Activated T-cell treated with anti-CD3 and anti-CD28 coated beads, Interleukin-2, amount 50 U/mL, for 24 hours (primary cell): ENCODE results near the gene TIMM10B.
A peak's percentile ranks its signal among the peaks of the same experiment; 100 is the strongest.
"Not testable (repeated sequence)": the region's sequence is repeated elsewhere in the genome, so short reads cannot be mapped to it uniquely, and the experiment has no call there.

ENCODE experiments used
- DNase-seq: peaks from one replicate; pipeline ENCODE4 v3.0.0-alpha.2; 2020
- H3K27ac Mint-ChIP-seq: 2 replicates; pipeline ENCODE4 v1.8.0; 2020; ENCODE audit warnings: mild to moderate bottlenecking, mixed read lengths
- H3K27me3 Mint-ChIP-seq: 2 replicates; pipeline ENCODE4 v1.8.0; 2020; ENCODE audit warnings: mixed read lengths
- H3K36me3 Mint-ChIP-seq: 2 replicates; pipeline ENCODE4 v1.8.0; 2020; ENCODE audit warnings: low read depth, mixed read lengths
- H3K4me1 Mint-ChIP-seq: 2 replicates; pipeline ENCODE4 v1.8.0; 2020; ENCODE audit warnings: low read depth, mixed read lengths
- H3K4me3 Mint-ChIP-seq: 2 replicates; pipeline ENCODE4 v1.8.0; 2020; ENCODE audit warnings: mild to moderate bottlenecking, moderate library complexity, mixed read lengths
- H3K9me3 Mint-ChIP-seq: 2 replicates; pipeline ENCODE4 v1.8.0; 2020; ENCODE audit warnings: mixed read lengths

Gene TIMM10B

DNA sequence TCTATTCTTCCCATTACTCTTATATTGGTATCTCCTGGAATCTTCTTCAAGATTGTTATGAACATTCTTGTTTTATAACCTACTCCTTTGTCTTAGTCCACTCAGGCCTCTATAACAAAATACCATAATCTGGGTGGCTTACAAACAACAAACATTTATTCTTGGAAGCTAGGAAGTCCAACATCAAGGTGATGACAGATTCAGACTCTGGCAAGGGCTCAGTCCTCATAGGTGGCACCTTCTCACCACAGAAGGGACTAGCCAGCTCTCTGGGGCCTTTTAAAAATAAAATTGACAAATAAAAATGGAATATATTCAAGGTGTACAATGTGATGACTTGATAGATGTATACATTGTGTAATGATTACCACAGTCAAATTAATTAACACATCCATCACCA is 35.6 kb downstream of the TIMM10B start:
- Mint-ChIP-seq H3K4me1 (no peaks in the 10 kb centered on the region), H3K27ac (no peak overlapping the region), H3K4me3 (no peak overlapping the region), H3K36me3 (peaks cover 92% of the 10 kb centered on the region), H3K9me3 (no peaks in the 10 kb centered on the region), H3K27me3 (no peaks in the 10 kb centered on the region)
- no peak for DNase-seq

DNA sequence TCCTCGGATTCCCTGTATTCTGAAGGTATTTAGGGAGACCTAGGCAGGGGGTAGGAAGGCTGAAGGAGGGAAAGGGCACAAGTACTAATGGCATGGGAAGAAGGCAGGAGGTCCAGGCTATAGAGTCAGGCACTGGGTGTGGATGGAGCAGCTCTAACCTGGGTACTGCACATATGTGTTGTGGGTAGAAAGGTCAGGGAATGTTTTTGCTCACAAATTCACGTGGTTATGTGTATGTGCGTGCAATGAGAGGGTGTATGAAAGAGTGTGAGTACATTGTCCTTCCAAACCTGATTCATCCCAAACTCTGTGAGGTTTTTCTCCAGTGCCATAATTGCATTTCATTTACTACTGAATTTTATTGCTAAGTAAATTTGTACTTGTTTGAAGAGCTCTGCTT is 39.0 kb downstream of the TIMM10B start:
- Mint-ChIP-seq H3K36me3 (peaks cover 86% of the 10 kb centered on the region), H3K4me1 (peaks cover 27% of the 10 kb centered on the region), H3K27me3 (no peaks in the 10 kb centered on the region), H3K4me3 (no peak overlapping the region), H3K27ac (no peak overlapping the region), H3K9me3 (no peaks in the 10 kb centered on the region)
- no peak for DNase-seq

DNA sequence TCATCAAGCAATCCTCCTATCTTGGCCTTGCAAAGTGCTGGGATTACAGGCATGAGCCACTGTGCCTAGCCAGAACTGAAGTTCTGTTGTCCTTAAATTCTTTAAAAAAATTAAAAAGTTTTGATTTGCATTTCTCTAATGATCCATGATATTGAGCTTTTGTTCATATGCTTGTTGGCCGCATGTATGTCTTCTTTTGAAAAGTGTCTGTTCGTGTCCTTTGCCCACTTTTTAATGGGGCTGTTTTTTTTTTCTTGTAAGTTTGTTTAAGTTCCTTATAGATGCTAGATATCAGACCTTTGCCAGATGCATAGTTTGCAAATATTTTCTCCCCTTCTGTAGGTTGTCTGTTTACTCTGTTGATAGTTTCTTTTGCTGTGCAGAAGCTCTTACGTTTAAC is 40.6 kb downstream of the TIMM10B start:
- Mint-ChIP-seq H3K36me3 (peaks cover 75% of the 10 kb centered on the region), H3K4me1 (peaks cover 43% of the 10 kb centered on the region)
- not testable (repeated sequence) for H3K27ac Mint-ChIP-seq, H3K4me3 Mint-ChIP-seq, H3K9me3 Mint-ChIP-seq, DNase-seq, H3K27me3 Mint-ChIP-seq

DNA sequence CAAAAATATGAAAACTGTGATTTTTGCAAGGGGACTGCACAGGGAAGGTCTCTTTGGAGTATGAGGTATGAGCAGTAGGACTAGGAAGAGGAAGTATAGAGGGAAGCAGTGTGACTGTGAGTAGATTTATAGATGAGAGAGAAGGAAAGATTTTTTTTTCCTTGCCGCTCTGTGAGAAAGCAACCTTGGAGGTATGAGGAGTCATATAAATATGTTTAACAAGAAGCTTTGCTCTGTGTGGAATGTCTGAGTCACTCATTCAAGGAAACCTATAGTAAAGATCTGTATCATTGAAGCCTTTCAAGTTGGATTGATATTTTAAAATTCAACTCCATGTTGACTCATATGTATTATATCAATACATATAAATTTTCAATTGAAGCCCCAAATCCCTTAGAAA is 42.0 kb downstream of the TIMM10B start:
- no peak overlapping the region for H3K4me3 Mint-ChIP-seq
- peaks cover 74% of the 10 kb centered on the region for H3K36me3 Mint-ChIP-seq
- peaks cover 50% of the 10 kb centered on the region for H3K4me1 Mint-ChIP-seq
- H3K9me3 Mint-ChIP-seq = no peaks in the 10 kb centered on the region
- H3K27me3 Mint-ChIP-seq = no peaks in the 10 kb centered on the region
- peak overlapping the region; percentile 75 for H3K27ac Mint-ChIP-seq
- DNase-seq = no peak

DNA sequence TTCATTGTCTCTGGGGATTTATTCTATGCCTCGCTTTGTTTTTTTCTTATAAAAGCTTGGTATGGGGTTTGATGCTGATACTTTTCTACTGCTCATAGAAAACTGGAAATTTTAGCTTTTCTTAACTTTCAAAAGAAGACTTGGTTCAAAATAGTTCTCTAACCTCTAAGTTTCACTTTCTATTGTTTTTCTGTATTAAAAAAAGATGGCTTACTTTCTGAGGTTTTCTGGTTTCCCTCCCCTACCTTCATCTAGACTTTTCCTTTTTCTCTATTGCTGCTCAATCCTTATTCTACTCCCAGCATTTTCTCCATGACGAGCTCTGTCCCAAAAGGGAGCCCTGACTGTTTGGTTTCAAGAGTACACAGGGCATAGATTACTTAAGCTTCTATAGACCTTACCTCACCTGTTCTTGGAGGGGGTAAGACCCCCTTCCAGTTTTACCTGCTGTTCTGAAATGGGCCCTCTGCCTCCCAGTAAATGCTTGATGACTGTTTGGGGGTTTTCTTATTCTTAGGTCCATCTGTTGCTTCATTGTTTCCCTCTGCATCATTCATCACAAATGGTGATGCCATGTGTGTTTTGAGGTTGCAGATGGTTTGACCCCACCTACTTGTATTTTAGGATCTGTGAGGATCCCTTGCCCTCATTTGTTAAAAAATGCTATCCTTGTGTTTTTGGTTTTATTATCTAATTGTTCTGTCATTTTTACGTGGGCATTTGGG is 45.3 kb downstream of the TIMM10B start:
- Mint-ChIP-seq H3K27me3 (no peaks in the 10 kb centered on the region), H3K36me3 (peaks cover 55% of the 10 kb centered on the region), H3K9me3 (no peaks in the 10 kb centered on the region), H3K27ac (peak overlapping the region; percentile 90), H3K4me3 (peak overlapping the region; percentile 56), H3K4me1 (peaks cover 50% of the 10 kb centered on the region)
- DNase-seq = no peak

DNA sequence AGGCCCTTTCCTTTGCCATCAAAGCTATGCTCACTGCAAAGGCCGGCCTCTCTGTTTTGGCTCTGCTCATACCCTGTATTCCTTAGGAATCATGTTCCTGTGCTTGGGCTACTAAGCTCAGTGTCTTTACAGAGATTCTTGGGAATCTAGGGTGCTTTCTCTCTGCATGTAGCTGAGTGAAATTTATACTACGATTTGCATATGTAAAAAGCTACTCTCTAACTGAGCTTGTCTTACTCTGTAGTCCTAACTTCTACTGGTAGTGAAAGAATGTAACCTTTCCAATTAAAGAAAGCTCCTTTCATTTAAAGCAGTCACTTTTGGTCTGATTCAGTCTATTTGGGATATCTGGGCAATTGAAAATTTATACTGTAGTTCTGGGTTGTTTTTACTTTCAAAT is 48.0 kb downstream of the TIMM10B start:
- DNase-seq = no peak
- H3K36me3 Mint-ChIP-seq = peaks cover 58% of the 10 kb centered on the region
- H3K27me3 Mint-ChIP-seq = no peaks in the 10 kb centered on the region
- peaks cover 33% of the 10 kb centered on the region for H3K4me1 Mint-ChIP-seq
- no peak overlapping the region for H3K4me3 Mint-ChIP-seq
- no peaks in the 10 kb centered on the region for H3K9me3 Mint-ChIP-seq
- no peak overlapping the region for H3K27ac Mint-ChIP-seq

DNA sequence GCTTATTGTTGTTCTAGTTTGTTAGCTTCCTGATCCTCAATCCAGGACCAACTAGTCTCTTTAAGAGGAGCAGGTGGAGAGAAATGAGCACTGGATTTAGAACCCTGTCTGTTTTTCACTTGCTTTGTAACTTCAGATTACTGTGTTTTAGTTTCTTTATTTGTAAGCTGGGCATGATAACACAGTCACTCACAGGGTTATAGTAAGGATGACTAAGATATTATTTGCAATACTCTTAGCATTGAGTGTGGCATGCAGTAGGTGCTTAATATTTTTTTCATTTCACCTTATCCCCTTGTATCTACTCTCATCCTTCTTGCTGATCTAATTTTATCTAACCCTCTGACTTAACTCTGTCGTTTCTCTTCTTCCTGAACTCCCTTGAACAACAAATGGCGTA is 49.5 kb downstream of the TIMM10B start:
- no peak for DNase-seq
- peaks cover 53% of the 10 kb centered on the region for H3K36me3 Mint-ChIP-seq
- H3K27ac Mint-ChIP-seq = no peak overlapping the region
- peaks cover 17% of the 10 kb centered on the region for H3K4me1 Mint-ChIP-seq
- no peaks in the 10 kb centered on the region for H3K27me3 Mint-ChIP-seq
- no peaks in the 10 kb centered on the region for H3K9me3 Mint-ChIP-seq
- no peak overlapping the region for H3K4me3 Mint-ChIP-seq

DNA sequence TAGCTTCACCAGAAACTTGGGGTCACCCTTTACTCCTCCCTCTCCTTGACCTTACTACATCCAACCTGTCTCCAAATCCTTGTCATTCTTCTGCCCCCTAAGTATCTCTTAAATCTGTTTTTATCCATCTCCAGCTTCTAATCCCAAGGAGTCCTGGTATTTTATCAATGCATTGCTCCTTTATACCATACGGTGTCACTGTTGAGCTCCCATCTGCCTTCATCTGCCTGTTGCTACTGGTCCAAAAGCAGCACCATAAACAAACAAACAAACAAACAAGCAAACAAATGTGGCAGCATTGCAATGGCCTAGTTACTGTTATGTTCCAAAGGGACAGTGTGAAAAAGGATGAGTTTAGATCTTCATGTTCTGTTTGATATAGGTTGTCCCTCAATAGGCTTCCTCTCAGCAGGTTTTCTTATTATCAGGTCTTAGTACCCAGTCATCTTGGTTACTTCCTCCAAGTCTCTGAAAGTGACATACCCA is 50.0 kb downstream of the TIMM10B start:
- Mint-ChIP-seq H3K27ac (no peak overlapping the region), H3K27me3 (no peaks in the 10 kb centered on the region), H3K36me3 (peaks cover 50% of the 10 kb centered on the region), H3K4me1 (peaks cover 13% of the 10 kb centered on the region), H3K4me3 (no peak overlapping the region), H3K9me3 (no peaks in the 10 kb centered on the region)
- DNase-seq = no peak
